Activated CD8-positive, alpha-beta memory T cell treated with anti-CD3 and anti-CD28 coated beads for 1 hour (primary cell): Measurements from ENCODE around the gene GREM2.

ENCODE experiments used
- DNase-seq, 2 donors: peaks; one replicate each; pipeline ENCODE4 v3.0.0-alpha.2; 2020; ENCODE audit warnings: low read depth in 1 of 2; ENCODE audit errors: extremely low read depth in 1 of 2

The GREM2 gene

GRCh38 chr1:240611228-240611618, 732 bp downstream of the GREM2 start:
- DNase-seq: no peak

GRCh38 chr1:240610636-240611035, 1.3 kb downstream of the GREM2 start:
- DNase-seq: no peak

DNA sequence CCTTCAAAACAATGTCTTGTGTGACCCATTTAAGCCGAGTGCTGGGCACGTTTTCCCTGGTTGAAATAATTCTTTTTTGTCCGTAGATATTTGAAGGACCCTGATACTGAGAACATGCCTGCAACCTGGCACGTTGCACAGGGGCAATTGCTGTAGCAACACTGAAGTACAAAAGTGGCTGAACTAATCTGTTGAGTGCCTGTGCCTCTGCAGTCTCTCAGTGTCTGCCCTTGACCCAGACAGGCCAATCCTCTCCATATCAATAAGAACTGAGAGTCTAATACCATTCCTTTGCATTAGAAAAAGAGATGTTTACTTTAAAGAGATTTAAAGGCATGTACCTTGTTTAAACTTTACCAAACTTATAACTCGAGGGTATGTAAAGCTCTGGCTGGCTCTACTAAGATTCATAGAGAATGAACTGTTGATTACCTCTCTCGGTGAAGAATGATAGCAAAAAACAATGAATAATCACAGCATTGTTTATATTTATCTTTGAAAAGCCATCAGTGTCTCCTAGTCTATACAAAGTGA, 2.4 kb downstream of the GREM2 start:
- no peak for DNase-seq

- DNase-seq: no peak
Observed at GRCh38 chr1:240608707-240609106, 3.2 kb downstream of the GREM2 start.

DNA sequence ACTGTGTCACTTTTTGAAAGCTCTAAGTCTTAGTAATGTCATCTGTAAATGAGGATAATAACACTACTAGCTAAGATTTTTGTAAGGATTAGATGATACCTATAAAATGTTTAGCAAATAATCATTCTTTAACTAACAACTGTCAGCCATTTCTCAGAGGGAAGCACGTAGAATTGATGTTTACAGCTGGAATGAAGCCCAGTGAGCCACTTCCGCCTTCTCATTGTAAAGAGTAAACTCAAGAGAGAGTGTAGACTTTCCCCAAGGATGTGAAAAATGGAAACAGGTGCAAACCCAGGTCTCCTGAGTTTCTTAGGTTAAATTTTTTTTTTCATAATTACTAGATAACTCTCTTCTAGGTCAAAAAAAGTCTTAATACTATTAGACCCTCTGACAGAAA, 4.9 kb downstream of the GREM2 start:
- DNase-seq: no peak

DNA sequence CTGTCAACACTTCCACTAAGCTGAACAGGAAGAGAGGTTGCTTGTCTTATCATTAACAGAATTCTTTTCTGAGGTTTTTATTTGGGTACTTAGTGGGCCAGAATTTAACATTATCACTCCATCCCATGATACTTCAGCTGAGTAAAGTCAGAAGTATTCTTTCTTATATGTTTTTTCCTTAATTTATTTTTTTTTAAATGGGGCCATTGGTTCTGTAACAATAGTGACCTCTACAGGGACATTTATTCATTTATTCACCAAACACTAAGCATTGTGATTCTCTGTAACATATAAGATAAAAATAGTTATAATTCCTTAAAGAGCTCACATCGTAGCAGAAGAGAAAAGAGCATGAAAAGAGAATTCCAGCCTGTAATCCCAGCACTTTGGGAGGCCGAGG, 9.8 kb downstream of the GREM2 start:
- no peak for DNase-seq

DNA sequence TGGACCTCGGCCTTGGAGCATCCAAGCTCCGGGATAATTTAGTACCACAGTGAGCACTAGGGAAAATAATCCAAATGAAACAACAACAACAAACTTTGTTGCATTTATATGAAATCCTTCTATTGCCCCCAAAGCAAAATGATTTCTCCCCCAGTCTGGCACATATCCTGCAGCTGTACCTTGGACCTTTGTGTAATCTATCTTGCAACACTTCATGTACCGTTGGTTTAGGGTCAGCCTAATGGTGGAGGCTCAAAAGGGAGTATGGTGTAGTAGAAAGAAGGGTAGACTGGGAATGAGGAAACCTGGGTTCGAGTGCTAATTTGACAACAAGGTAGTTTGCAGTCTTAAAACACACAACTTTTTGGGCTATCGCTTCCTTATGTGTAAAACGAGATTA, 12.1 kb downstream of the GREM2 start:
- DNase-seq: no peak

DNA sequence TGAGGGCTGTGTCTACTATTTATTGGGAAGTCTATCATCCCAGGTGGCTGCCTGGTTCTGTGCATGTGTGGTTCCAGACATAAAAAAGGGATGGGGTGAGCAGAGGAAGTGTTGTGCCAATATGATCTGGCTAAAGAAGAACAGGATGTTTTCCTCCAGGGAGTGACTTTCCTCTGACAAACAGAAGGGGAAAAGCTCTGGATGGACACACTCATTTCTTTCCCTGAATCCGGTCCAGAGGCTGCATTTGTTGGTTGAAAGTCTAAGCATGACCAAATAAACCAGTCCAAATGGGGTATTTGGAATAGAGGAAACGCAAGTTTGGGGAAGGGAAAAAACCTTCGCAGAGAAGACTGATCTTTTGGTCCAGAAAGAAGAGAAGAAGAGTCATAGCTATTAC, 12.7 kb downstream of the GREM2 start:
- no peak for DNase-seq

- no peak for DNase-seq
Observed at GRCh38 chr1:240598216-240599001, 13.5 kb downstream of the GREM2 start.

DNA sequence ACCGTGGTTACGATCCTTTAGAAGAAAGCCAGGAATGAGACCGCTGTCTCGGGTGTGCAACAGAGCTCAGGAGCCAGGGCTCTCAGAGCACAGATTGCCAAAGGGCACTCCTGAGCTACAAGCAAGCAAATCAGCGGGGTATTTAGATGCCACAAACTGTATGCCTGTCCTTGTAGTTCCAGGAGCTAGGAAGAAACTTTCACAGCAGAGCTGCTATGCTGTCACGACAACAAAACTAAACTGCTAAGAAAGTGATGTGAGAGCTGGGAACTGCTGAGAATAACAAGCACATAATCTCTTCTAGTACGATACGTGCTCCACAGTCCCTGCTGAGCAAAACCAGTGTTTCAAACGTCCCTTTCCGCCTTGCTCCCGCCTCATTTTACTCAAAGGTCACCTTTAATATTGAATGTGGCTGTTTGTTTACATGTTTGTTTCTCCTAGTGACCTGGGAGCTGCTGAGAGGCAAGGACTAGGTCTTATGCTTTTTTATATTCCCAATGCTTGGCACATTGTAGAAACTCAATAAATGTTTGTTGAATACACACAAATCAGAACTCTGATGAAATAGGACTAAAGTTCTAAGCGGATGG, 14.7 kb downstream of the GREM2 start:
- no peak for DNase-seq

GRCh38 chr1:240595476-240595875, 16.5 kb downstream of the GREM2 start:
- DNase-seq: no peak

DNA sequence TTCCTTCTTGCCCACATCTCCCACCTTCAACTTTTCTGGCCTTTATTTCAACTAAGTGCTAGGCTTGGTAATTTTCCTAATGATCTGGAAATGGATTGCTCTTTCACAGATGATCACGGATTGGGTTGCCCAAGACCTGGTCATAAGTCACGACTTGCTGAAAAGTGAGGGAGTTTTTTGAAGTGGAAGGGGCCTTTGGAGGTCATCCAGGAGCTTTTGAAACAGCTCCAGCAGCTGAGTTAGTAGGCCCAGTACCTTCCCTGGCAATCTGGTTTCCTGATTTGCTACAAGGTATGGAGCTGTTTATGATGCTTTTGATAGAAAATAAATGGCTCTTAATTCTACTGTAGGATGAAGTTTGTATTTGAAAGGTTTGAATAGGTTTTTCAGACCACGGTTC, 20.4 kb downstream of the GREM2 start:
- DNase-seq: no peak

- DNase-seq: no peak
Observed at GRCh38 chr1:240591078-240591477, 20.9 kb downstream of the GREM2 start.

DNA sequence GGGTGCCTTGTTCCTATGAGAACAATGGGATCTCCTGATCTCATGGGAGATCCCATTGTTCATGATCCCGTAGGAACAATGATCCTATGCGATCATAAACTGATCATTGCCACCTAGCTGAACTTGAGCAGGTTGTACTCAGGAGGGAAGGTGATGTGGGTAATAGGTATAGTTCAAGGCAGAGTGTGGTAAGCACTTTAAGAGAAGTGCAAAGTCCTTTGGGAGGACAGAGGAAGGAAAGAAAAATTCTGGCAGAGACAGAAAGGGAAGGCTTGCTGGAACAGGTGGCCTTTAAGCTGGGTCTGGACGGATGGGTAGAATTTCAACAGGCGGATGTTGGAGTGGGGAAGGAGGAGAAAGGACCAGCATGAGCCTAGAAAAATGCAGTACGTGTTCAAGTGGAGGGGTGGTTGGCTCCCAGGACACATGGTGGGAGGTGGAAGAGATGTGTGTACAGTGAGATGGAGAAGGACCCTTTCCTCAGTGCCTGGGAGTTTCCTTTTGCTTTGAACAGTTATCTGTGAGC, 22.3 kb downstream of the GREM2 start:
- DNase-seq: no peak

DNA sequence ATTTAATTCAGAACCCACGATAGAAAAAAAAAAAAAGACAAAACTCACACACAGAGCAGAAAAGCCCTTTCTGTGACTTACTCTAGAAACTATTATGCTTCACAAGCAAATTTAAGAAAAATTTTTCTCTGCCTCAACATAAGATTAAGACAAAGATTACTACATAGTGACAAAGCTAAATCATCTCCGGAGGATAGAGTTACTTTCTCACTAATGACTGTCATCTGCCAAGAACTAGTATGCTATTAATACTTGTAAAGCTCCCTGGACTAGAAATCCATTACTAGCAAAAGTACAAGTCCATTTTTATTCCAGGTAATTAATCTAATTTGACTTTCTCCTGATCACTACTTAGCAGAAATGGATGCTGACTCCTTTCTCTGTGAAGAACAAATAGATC, 25.9 kb downstream of the GREM2 start:
- DNase-seq: no peak

DNA sequence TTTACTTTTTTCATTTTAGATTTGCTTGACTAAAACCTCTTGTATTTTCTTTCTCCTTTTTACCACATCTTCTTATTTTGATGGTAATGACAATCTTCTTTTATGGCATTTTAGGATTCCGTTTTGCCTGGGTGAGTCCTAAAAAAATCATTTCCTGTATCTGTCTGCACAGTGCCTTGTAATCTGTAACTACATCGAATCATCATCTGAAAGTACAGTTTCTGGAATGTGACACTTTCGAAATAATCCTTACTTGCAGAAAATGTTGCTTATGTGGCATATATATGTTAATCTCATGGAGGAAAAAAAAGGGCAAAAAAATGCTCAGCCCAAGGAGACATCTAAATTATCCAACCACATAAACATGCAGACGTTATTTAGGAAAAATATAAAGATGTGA, 29.0 kb downstream of the GREM2 start:
- no peak for DNase-seq

DNA sequence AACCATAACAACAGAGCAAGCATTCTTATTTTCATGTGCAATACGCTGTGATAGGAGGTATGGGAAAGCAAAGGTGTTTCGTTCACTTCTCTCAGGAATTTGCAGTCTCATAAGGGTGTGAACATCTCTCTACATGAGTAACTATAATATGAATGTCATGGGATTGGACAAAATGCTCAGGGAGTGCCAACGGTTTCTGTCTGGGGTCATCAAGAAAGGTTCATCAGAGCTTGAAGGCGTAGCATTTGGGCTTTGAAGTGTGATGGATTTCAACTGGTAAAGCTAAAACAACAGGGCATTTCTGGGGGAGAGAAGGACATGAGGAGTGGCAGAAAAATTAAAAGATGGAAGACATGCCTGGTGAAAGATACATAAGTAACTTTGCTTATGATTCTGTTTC, 32.4 kb downstream of the GREM2 start:
- no peak for DNase-seq

DNA sequence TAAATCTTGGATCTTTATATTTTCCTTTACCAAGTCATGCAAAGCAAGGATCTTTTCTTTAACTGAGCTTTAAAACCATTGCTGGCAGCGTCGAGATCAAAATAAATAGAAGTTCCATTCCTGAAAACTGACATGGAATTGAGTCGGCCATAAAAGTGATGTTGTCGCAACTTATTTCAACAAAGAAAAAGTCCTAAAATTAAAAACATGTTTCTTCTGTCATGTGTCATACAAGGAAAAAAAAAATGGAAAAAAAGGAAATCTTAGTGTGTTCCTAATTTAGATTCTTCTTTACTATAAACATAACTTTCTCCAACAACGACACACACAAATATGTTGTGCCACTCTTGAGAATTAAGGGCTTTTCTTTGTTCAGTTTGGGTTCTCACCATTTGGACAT, 34.9 kb downstream of the GREM2 start:
- DNase-seq: no peak

DNA sequence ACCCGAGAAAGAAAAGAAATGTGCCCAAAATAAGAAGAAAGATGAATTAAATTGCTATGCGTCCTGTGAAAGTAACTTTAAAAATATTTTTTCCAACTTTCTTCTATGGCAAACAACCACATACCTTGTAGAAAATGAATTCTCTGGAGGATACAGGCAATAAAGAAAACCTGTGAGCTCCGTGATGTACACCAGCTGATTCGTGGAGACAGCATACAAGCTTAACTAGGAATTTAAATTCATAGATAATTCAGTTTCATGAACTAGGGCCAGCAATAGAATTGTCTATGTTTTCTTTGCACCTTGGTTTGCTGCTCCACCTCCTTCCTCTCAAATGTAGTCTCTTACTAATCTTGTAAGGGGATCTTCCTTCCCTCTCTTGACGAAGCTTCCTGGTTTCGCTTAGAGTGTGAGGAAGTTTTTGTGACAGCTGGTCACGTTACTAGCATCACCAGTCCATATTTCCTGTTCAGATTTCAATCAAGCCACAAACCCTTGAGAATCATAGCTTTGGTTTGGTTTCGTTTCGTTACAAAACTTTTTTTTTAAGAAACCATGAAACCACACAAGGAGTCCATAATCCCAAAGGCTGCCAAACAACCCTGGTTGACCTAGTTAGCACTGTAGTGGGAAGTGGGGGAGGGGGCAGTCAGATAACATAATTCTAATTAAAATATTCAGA, 35.8 kb downstream of the GREM2 start:
- no peak for DNase-seq

DNA sequence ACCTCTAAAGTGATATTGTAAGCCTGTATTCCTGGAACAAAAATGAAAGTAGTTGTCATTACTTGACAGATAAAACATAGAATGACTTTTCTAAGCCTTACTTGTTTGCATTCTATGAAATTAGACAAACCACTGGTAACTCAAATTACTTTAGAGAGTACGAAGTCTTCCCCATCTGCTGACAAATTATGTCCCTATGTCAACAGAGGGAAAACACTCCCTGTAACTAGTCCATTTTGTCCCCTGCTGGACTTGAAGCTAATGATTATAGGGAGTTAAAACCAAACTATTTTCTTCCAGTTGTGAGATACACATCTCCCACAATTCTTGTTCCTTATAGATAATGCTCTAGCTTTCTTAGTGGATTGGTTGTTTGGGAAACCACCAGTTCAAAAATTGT, 39.6 kb downstream of the GREM2 start:
- no peak for DNase-seq

GRCh38 chr1:240571782-240572181, 40.2 kb downstream of the GREM2 start:
- DNase-seq: no peak

GRCh38 chr1:240567066-240567465, 44.9 kb downstream of the GREM2 start:
- DNase-seq: no peak
